GM23248 (cell line): Measurements from ENCODE around the gene MMP17. TPM values are rescaled to one million over a fixed set of nuclear protein-coding genes. Genes with fewer than 3 reads are reported as not detected.

Experiments used
- DNase-seq: peaks from one replicate; pipeline ENCODE4 v3.0.0-alpha.2; 2015
- H2AFZ ChIP-seq: fragments of 200-600 bp; sonication (generic); 2 replicates; pipeline ENCODE4 v1.6.1; 2016; ENCODE audit warnings: antibody characterized with exemption
- H3F3A ChIP-seq: fragments of 200-600 bp; sonication (generic); 2 replicates; pipeline ENCODE4 v1.6.1; 2016; ENCODE audit warnings: mild to moderate bottlenecking, antibody characterized with exemption, mixed run types; ENCODE audit not compliant: insufficient read depth
- H3K27ac ChIP-seq: fragments of 200-600 bp; sonication (generic); 2 replicates; pipeline ENCODE4 v1.5.1; 2016; ENCODE audit warnings: mild to moderate bottlenecking
- H3K27me3 ChIP-seq: fragments of 200-600 bp; sonication (generic); replicated peaks from 2 replicates; pipeline ENCODE4 v1.6.1; 2016; ENCODE audit warnings: mild to moderate bottlenecking; ENCODE audit not compliant: insufficient read depth
- H3K36me3 ChIP-seq: fragments of 200-600 bp; sonication (generic); 2 replicates; pipeline ENCODE4 v1.6.1; 2016; ENCODE audit warnings: low read depth, mild to moderate bottlenecking
- H3K4me1 ChIP-seq: fragments of 200-600 bp; sonication (generic); 2 replicates; pipeline ENCODE4 v1.6.1; 2016; ENCODE audit warnings: mild to moderate bottlenecking; ENCODE audit not compliant: insufficient read depth
- H3K4me2 ChIP-seq: fragments of 200-600 bp; sonication (generic); one replicate; pipeline ENCODE4 v1.6.1; 2016; ENCODE audit warnings: mild to moderate bottlenecking; ENCODE audit not compliant: unreplicated experiment
- H3K4me3 ChIP-seq: fragments of 200-600 bp; sonication (generic); 2 replicates; pipeline ENCODE4 v1.5.1; 2016; ENCODE audit warnings: mild to moderate bottlenecking
- H3K79me2 ChIP-seq: fragments of 200-600 bp; sonication (generic); 2 replicates; pipeline ENCODE4 v1.6.1; 2016; ENCODE audit warnings: mild to moderate bottlenecking; ENCODE audit not compliant: insufficient read depth
- H3K9ac ChIP-seq: fragments of 200-600 bp; sonication (generic); 2 replicates; pipeline ENCODE4 v1.6.1; 2016; ENCODE audit warnings: mild to moderate bottlenecking
- H3K9me2 ChIP-seq: fragments of 200-600 bp; sonication (generic); 2 replicates; pipeline ENCODE4 v1.6.1; 2016; ENCODE audit warnings: mixed run types, mild to moderate bottlenecking, moderate library complexity; ENCODE audit not compliant: insufficient read depth
- H3K9me3 ChIP-seq: fragments of 200-600 bp; sonication (generic); one replicate; pipeline ENCODE4 v1.6.1; 2017; ENCODE audit warnings: low read depth
- H4K20me1 ChIP-seq: fragments of 200-600 bp; sonication (generic); 2 replicates; pipeline ENCODE4 v1.6.0; 2016; ENCODE audit not compliant: insufficient read depth
- EZH2 ChIP-seq: fragments of 200-600 bp; sonication (generic); IDR thresholded peaks from 2 replicates; pipeline ENCODE4 v1.6.1; 2018; ENCODE audit warnings: antibody characterized with exemption, mild to moderate bottlenecking; ENCODE audit not compliant: insufficient read depth, poor library complexity, severe bottlenecking
- EZH2phosphoT487 ChIP-seq: fragments of 200-600 bp; sonication (generic); IDR thresholded peaks from 2 replicates; pipeline ENCODE4 v1.6.1; 2018; ENCODE audit warnings: antibody characterized with exemption, moderate library complexity, mild to moderate bottlenecking, low read depth; ENCODE audit not compliant: insufficient read depth
- WGBS, 2 experiments: methylation state at CpG; one replicate each; pipeline ENCODE4 v1.1.6; 2015 to 2017; ENCODE audit warnings: low lambda C conversion rate in 2 of 2, low coverage in 1 of 2; ENCODE audit errors: missing lambda C conversion rate in 2 of 2; 5-methylcytosine and 5-hydroxymethylcytosine counted together
- in situ Hi-C: fragments of 300-500 bp; cut with MboI; formaldehyde crosslinking; loops from 2 replicates; pipeline ENCODE4 v1.15.0; 2020
- polyA plus RNA-seq: library from polyadenylated mRNA; unstranded; fragments of >200 nt; fragmentation: Nextera tagmentation; extraction: Ambion mirVana; gene quantifications from 2 replicates; pipeline ENCODE4 v1.2.1, GENCODE V29; 2016
- total RNA-seq: library from RNA; depleted of rRNA; stranded (reverse); fragments of >200 nt; shearing (Covaris generic); gene quantifications from 2 replicates; pipeline ENCODE4 v1.2.3, GENCODE V29; 2014

The MMP17 gene
- total and polyA plus RNA-seq, 2 experiments from 2014 or later = 10.1 to 52.1 TPM

GRCh38 chr12:131852551-131853299, 24.5 kb downstream of the MMP17 start:
- no peaks in the 10 kb centered on the region for H3K9me2 ChIP-seq
- no peaks in the 10 kb centered on the region for H3K27me3 ChIP-seq
- peaks cover 10% of the 10 kb centered on the region for H3K4me1 ChIP-seq
- H3K4me2 ChIP-seq = no peak overlapping the region
- peak overlapping the region; percentile 52 for H3K9ac ChIP-seq
- H3K36me3 ChIP-seq = no peaks in the 10 kb centered on the region
- H4K20me1 ChIP-seq = no peaks in the 10 kb centered on the region
- H3K4me3 ChIP-seq = no peak overlapping the region
- in situ Hi-C loops = no loop called here
- H3K9me3 ChIP-seq = no peaks in the 10 kb centered on the region
- DNase-seq = peak; percentile 38
- WGBS, 2 experiments = 23 to 28% methylated on average over 22 to 23 of the region's 24 CpGs
- H3F3A ChIP-seq = no peaks in the 10 kb centered on the region
- TF ChIP-seq EZH2phosphoT487 (no peak), EZH2 (no peak)
- H3K27ac ChIP-seq = no peak overlapping the region
- no peaks in the 10 kb centered on the region for H3K79me2 ChIP-seq
- H2AFZ ChIP-seq = no peak overlapping the region

DNA sequence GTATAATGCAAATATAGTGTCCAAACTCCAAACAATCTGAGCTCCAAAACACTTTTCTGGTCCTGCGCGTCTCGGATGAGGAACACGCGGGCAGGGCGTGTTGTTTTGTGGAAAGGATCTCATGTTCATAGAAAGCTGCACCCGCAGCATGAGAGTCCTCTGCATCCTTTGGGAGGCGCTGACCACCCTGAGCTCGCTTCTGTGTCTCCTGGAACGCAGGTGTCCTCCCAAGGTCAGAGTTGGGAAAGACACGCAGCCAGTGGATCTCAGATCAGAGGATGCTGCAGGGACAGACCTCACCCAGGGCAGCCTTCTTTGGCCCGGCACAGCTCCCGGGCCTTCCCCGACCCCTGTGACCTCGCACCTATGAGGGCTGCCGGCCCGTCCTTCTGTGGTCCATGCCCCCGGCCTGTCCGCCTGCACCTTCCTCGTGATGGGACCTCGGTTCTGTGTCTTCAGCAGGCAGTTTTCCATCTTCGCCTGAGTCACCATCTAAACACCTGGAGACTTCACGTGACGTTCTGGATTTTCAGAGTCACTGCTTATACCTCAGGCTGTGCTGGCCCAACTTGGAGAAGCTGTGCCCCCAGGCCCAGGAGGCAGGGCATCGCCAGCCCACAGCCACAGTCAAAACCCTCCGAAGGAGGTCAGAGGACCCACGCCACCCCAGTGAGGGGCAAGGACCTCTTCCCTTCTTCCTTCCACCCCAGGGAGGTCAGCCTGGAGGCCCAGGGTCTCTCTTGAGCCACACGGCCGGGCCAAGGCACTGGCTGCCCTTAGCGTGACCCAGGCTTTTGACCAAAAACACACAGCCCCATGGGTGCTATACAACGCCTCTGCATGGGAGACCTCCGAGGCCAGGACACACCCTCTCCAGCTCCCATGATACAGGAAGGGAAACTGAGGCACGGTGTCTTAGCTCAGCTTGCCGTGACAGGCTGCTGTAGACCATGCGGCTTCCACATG, 25.9 kb downstream of the MMP17 start:
- Histone ChIP-seq H3K9me3 (no peaks in the 10 kb centered on the region), H3F3A (peaks cover under 1% of the 10 kb centered on the region; the same call in 1 of the 2 replicates), H2AFZ (no peak overlapping the region), H3K9ac (no peak overlapping the region), H4K20me1 (no peaks in the 10 kb centered on the region), H3K4me1 (peaks cover 10% of the 10 kb centered on the region), H3K27ac (no peak overlapping the region), H3K36me3 (no peaks in the 10 kb centered on the region), H3K9me2 (no peaks in the 10 kb centered on the region), H3K27me3 (no peaks in the 10 kb centered on the region), H3K79me2 (no peaks in the 10 kb centered on the region), H3K4me3 (no peak overlapping the region), H3K4me2 (no peak overlapping the region)
- DNase-seq = no peak
- TF ChIP-seq EZH2phosphoT487 = no peak
- TF ChIP-seq EZH2 = no peak
- WGBS, 2 experiments = 79 to 82% methylated on average over 34 to 35 of the region's 35 CpGs
- in situ Hi-C loops = no loop called here

DNA sequence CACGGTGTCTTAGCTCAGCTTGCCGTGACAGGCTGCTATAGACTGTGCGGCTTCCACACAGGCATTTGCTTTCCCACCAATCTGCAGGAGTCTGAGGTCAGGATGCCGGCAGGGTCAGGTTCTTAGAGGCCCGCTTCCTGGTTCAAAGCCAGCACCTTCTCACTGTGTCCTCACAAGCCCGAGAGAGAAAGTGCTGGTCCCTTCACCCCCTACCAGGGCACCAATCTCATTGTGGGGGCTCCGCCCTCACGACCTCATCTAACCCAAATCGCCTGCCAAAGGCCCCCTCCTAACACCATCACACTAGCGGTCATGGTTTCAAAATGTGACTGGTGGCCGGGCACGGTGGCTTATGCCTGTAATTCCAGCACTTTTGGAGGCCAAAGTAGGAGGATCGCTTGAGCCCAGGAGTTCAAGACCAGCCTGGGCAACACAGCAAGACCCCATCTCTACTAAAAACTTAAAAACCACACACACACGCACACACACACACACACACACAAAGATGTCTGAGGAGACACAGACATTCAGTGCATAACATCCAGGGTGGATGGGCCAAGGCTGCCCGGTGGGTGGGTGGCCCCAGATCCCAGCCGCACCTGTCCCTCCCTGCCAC, 26.8 kb downstream of the MMP17 start:
- Histone ChIP-seq H3K79me2 (no peaks in the 10 kb centered on the region), H3K36me3 (no peaks in the 10 kb centered on the region), H3K9me3 (no peaks in the 10 kb centered on the region), H3K27me3 (no peaks in the 10 kb centered on the region), H3K4me3 (no peak overlapping the region), H3K4me2 (no peak overlapping the region), H3K9me2 (no peaks in the 10 kb centered on the region), H3F3A (peaks cover 3% of the 10 kb centered on the region; the same call in 1 of the 2 replicates), H4K20me1 (no peaks in the 10 kb centered on the region), H3K9ac (no peak overlapping the region), H2AFZ (no peak overlapping the region), H3K27ac (no peak overlapping the region), H3K4me1 (peaks cover 10% of the 10 kb centered on the region)
- in situ Hi-C loops = no loop called here
- DNase-seq = no peak
- no peak for TF ChIP-seq EZH2phosphoT487
- no peak for TF ChIP-seq EZH2
- 52% methylated on average over 16 of the region's 16 CpGs for WGBS, 2 experiments

- H3K4me3 ChIP-seq = no peak overlapping the region
- no peak for DNase-seq
- TF ChIP-seq EZH2phosphoT487 = no peak
- TF ChIP-seq EZH2 = no peak
- H2AFZ ChIP-seq = no peak overlapping the region
- peaks cover 15% of the 10 kb centered on the region for H3K4me1 ChIP-seq
- H3K4me2 ChIP-seq = no peak overlapping the region
- H3K27ac ChIP-seq = no peak overlapping the region
- H3K9me3 ChIP-seq = no peaks in the 10 kb centered on the region
- H3K9me2 ChIP-seq = no peaks in the 10 kb centered on the region
- H3K27me3 ChIP-seq = no peaks in the 10 kb centered on the region
- 28 to 39% methylated on average over 26 to 30 of the region's 30 CpGs for WGBS, 2 experiments
- no peaks in the 10 kb centered on the region for H3K79me2 ChIP-seq
- no peaks in the 10 kb centered on the region for H3K36me3 ChIP-seq
- peaks cover 3% of the 10 kb centered on the region; the same call in 1 of the 2 replicates for H3F3A ChIP-seq
- H3K9ac ChIP-seq = no peak overlapping the region
- no peaks in the 10 kb centered on the region for H4K20me1 ChIP-seq
- in situ Hi-C loops = no loop called here
Observed at GRCh38 chr12:131855521-131856142, 27.4 kb downstream of the MMP17 start.
